Activated CD8-positive, alpha-beta T cell treated with anti-CD3 and anti-CD28 coated beads for 36 hours (primary cell): Measurements from ENCODE around the gene C1QTNF8. TPM values are rescaled to one million over a fixed set of nuclear protein-coding genes. Genes with fewer than 3 reads are reported as not detected.
A peak's percentile ranks its signal among the peaks of the same experiment; 100 is the strongest.
"Not testable (repeated sequence)": the region's sequence is repeated elsewhere in the genome, so short reads cannot be mapped to it uniquely, and the experiment has no call there.

ENCODE experiments used
- ATAC-seq: fragments of 200-7000 bp; cut with Tn5 transposase; one replicate; pipeline ENCODE4 v1.10.0; 2021; ENCODE audit warnings: mild to moderate bottlenecking, moderate library complexity
- CTCF ChIA-PET: fragments of 350-600 bp; sonication (Branson Sonifier 250); formaldehyde crosslinking; loops from one replicate; lab custom pipeline; 2021; ENCODE audit warnings: antibody characterized with exemption; lab: Charles Lee
- POLR2A ChIA-PET: fragments of 350-600 bp; sonication (Branson Sonifier 250); formaldehyde crosslinking; loops from one replicate; lab custom pipeline; 2021; ENCODE audit warnings: antibody characterized with exemption; lab: Charles Lee
- DNase-seq: peaks from one replicate; pipeline ENCODE4 v3.0.0-alpha.2; 2020
- H3K27ac Mint-ChIP-seq: one replicate; pipeline ENCODE4 v1.8.0; 2021; ENCODE audit warnings: mild to moderate bottlenecking, mixed read lengths
- H3K27me3 Mint-ChIP-seq: one replicate; pipeline ENCODE4 v1.8.0; 2021; ENCODE audit warnings: mixed read lengths
- H3K36me3 Mint-ChIP-seq: one replicate; pipeline ENCODE4 v1.8.0; 2021; ENCODE audit warnings: low read depth, mixed read lengths
- H3K4me1 Mint-ChIP-seq: one replicate; pipeline ENCODE4 v1.8.0; 2021; ENCODE audit warnings: low read depth, mixed read lengths
- H3K4me3 Mint-ChIP-seq: one replicate; pipeline ENCODE4 v1.8.0; 2021; ENCODE audit warnings: mild to moderate bottlenecking, moderate library complexity, mixed read lengths
- H3K9me3 Mint-ChIP-seq: one replicate; pipeline ENCODE4 v1.8.0; 2021; ENCODE audit warnings: mixed read lengths
- intact Hi-C: fragments of 100-400 bp; cut with micrococcal nuclease; formaldehyde crosslinking; loops from one replicate; pipeline ENCODE4 v1.10.0; 2022
- total RNA-seq, 2 experiments: library from RNA; stranded (reverse); gene quantifications; one replicate each; pipeline ENCODE4 v1.2.3, GENCODE V29; 2021
- TF ChIP-seq, protein P1 (sequence below): fragments of 200-600 bp; IDR thresholded peaks from one replicate; pipeline ENCODE4 v1.8.0; 2022; ENCODE audit warnings: antibody characterized with exemption, mild to moderate bottlenecking

The C1QTNF8 gene
- total RNA-seq, 2 experiments from 2014 or later: not detected

DNA sequence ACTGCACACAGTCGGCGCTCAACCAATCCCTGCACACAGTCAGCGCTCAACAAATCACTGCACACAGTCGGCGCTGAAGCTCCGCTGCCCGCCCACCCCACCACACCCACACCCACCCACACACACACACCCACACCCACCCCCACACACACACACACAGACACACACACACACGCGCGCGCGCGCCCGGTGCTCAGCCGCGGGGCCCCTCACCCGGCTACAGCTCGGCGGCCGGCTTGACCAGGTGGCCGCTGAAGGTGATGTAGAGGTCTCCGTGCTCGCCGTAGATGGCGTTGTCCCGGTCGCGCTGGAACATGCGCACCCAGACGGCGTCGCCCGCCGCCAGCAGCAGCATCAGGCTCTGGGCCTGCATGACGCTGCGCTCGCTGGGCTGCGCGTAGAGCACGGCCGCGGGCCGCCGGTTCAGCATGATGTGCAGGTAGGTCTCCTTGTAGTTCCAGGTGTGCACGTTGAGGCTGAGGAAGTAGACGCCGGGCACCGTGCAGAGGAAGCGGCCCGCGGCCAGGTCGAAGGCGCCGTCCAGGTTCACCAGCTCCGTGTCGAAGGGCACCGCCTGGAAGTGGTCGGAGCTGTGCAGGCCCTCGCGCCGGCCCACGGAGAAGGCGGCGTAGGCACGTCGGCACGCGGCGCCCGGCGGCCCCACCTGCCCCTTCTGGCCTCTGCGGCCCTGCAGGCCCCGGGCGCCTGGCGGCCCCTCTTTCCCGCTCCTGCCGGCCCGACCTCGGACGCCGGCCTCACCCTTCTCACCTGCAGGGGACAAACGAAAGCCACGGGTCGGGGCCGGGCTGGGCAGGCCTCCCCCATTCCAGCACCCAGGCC lies 2.5 kb downstream of the C1QTNF8 start:
- CTCF ChIA-PET: no interaction called here
- intact Hi-C loops: no loop called here
- Mint-ChIP-seq H3K27ac (no peak overlapping the region), H3K4me1 (no peaks in the 10 kb centered on the region), H3K9me3 (peaks cover 5% of the 10 kb centered on the region), H3K36me3 (peaks cover 3% of the 10 kb centered on the region), H3K4me3 (no peak overlapping the region), H3K27me3 (no peaks in the 10 kb centered on the region)
- TF ChIP-seq, protein P1, sequence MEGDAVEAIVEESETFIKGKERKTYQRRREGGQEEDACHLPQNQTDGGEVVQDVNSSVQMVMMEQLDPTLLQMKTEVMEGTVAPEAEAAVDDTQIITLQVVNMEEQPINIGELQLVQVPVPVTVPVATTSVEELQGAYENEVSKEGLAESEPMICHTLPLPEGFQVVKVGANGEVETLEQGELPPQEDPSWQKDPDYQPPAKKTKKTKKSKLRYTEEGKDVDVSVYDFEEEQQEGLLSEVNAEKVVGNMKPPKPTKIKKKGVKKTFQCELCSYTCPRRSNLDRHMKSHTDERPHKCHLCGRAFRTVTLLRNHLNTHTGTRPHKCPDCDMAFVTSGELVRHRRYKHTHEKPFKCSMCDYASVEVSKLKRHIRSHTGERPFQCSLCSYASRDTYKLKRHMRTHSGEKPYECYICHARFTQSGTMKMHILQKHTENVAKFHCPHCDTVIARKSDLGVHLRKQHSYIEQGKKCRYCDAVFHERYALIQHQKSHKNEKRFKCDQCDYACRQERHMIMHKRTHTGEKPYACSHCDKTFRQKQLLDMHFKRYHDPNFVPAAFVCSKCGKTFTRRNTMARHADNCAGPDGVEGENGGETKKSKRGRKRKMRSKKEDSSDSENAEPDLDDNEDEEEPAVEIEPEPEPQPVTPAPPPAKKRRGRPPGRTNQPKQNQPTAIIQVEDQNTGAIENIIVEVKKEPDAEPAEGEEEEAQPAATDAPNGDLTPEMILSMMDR: no peak
- POLR2A ChIA-PET: interaction anchor here (0.7 kb wide), 1 partner anchor 36 kb away, joined by 3 read pairs; no protein-coding TSS in a partner anchor
- ATAC-seq (peak; percentile 74), DNase-seq (peak; percentile 61)

DNA sequence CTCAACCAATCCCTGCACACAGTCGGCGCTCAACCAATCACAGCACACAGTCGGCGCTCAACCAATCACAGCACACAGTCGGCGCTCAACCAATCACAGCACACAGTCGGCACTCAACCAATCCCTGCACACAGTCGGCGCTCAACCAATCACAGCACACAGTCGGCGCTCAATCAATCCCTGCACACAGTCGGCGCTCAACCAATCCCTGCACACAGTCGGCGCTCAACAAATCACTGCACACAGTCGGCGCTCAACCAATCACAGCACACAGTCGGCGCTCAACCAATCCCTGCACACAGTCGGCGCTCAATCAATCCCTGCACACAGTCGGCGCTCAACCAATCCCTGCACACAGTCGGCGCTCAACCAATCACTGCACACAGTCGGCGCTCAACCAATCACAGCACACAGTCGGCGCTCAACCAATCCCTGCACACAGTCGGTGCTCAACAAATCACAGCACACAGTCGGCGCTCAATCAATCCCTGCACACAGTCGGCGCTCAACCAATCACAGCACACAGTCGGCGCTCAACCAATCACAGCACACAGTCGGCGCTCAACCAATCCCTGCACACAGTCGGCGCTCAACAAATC lies 3.3 kb downstream of the C1QTNF8 start:
- H3K27me3 Mint-ChIP-seq, POLR2A ChIA-PET, DNase-seq, H3K4me3 Mint-ChIP-seq, H3K4me1 Mint-ChIP-seq, H3K9me3 Mint-ChIP-seq, H3K27ac Mint-ChIP-seq, CTCF ChIA-PET, H3K36me3 Mint-ChIP-seq, ATAC-seq, intact Hi-C loops: not testable (repeated sequence)

DNA sequence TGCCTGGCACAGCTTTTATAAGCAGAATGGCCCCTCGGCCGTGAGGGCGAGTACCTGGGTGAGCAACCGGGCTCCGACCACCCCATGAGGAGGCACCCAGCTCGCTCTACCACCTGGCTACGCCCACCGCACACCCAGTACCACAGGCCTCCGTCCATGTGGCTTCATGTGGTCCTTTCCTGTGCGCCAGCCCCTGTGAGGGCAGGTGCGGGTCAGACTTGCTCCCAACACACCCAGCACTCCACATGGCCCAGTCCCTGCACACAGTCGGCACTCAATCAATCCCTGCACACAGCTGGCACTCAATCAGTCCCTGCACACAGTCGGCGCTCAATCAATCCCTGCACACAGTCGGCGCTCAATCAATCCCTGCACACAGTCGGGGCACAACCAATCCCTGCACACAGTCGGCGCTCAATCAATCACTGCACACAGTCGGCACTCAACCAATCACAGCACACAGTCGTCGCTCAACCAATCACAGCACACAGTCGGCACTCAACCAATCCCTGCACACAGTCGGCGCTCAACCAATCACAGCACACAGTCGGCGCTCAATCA lies 4.0 kb downstream of the C1QTNF8 start:
- intact Hi-C loops: no loop called here
- TF ChIP-seq, protein P1: no peak
- no peak overlapping the region for H3K4me3 Mint-ChIP-seq
- H3K36me3 Mint-ChIP-seq: peaks cover 3% of the 10 kb centered on the region
- no peaks in the 10 kb centered on the region for H3K4me1 Mint-ChIP-seq
- ATAC-seq (no peak), DNase-seq (no peak)
- H3K27me3 Mint-ChIP-seq: peaks cover 1% of the 10 kb centered on the region
- ChIA-PET CTCF (no interaction called here), POLR2A (no interaction called here)
- H3K9me3 Mint-ChIP-seq: peaks cover 5% of the 10 kb centered on the region
- H3K27ac Mint-ChIP-seq: no peak overlapping the region

DNA sequence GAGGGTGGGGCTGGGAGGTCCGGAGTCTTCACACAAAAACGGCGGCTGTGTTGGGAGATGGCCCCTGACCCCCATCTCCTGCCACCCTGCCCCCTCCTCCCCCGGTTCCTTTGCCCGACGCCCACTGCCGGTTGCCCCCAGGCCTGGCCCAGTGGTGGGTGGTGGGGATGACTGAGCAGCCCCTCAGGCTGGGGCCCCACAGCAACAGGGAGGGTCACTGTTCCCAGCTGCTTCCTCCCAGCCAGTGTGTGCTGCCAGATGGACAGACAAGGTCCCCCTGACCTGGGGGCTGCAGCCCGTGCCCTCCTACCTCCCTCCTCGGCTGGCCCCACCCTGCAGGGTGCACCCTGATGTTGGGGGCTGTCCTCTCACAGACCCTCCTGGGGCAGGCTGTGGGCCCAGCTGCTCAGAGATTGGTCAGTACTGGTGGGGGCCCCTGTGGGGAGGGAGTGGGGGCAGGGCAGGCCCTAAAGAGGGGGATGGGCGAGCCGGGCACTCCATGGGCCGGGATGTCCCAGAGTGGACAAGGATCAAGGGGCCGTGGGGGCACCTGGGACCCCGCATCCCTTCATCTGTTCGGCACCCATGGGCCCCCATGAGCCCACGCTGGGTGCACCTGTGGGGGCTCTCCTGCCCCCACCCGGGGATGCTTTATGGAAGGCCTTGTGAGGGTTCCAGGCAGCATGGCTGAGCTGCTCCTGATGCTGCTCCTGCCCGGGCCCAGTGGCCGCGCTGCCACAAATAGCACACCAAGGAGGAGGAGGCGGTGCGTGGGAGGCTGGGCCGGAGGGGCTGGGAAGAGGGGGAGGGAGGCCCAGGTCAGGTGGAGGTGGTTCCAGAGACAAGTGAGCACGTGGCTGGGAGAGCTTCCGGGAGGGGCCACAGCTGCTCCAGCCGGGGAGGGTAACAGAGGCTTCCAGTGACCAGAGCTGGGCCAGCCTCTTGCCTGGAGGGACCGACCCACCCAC lies 5.1 kb downstream of the C1QTNF8 start:
- H3K4me3 Mint-ChIP-seq: no peak overlapping the region
- TF ChIP-seq, protein P1: no peak
- peaks cover 5% of the 10 kb centered on the region for H3K9me3 Mint-ChIP-seq
- H3K27me3 Mint-ChIP-seq: peaks cover 1% of the 10 kb centered on the region
- H3K4me1 Mint-ChIP-seq: no peaks in the 10 kb centered on the region
- ATAC-seq: no peak
- DNase-seq: no peak
- ChIA-PET CTCF (no interaction called here), POLR2A (no interaction called here)
- no peak overlapping the region for H3K27ac Mint-ChIP-seq
- intact Hi-C loops: no loop called here
- peaks cover 3% of the 10 kb centered on the region for H3K36me3 Mint-ChIP-seq
